ENCODE data around the gene CRBN. TPM values are rescaled to one million over a fixed set of nuclear protein-coding genes. Genes with fewer than 3 reads are reported as not detected.

Gene CRBN
- total RNA-seq, 1 donor from 2014 or later = 32.7 TPM

DNA sequence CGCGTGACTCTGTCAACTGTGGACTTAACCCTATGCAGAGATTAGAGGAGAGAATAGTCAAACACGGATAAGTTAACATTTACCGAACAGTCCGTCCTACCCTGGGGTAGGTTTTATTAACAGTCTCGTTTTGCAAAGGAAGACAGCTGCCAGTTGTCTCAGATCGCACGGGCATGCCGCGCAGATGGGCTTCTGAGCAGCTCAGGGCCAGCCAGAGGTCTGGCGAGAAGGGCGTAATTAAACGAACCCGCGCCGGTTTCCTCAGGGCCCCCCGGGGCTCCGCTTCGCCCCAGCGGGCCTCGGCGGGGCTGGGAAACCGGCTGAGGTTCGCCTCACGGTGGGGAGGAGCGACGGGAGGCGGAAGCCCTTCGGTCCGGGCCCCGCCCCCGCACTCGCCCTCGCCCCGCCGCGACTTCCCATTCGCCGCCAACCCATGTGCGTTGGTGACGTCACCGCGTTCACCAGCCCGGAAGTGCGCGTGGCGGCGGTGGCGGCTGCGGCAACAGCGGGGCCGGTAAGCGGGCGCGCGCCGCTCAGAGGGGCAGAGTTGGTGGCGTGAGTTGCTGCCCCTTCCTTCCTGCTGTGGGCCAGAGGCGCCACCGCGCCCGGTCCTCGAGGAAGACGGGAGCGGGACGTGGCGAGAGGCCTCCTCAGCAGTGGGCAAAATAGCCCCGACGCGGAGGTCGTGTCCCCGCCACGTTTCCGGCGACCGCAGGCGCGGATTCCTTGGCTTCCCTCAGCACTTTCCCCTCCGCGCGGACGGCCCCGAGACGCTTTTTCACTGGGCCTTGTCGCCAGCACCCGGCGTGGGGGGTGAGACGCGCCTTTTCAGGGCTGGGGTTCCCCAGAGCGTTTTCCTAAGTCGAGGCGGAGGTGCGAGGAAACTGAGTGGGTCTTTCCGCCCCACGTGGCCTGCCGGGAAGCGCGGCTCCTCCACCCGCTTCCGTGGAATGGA, 52.7 kb downstream of the CRBN start, which contains the start of gene TRNT1:
Gene TRNT1 (plus strand): TSS at position 464 of the 955 bp plus-strand sequence. CDS start 2,101 bp downstream, outside the sequence.
- Mint-ChIP-seq H3K27ac (ENCODE audit: unreplicated experiment) (peak within 1 kb of the TSS; percentile 94), H3K4me1 (peaks cover 28% of the 10 kb centered on the region), H3K27me3 (ENCODE audit: low read depth) (no peaks in the 10 kb centered on the region), H3K36me3 (ENCODE audit: low read depth) (peaks cover 13% of the 10 kb centered on the region), H3K4me3 (peak within 1 kb of the TSS; percentile 92), H3K9me3 (no peaks in the 10 kb centered on the region)
- TF ChIP-seq CTCF (conservative IDR thresholded peaks at IDR 0.05) = no peak
- peak; percentile 89 for DNase-seq (ENCODE audit: low read depth, low spot score)

DNA sequence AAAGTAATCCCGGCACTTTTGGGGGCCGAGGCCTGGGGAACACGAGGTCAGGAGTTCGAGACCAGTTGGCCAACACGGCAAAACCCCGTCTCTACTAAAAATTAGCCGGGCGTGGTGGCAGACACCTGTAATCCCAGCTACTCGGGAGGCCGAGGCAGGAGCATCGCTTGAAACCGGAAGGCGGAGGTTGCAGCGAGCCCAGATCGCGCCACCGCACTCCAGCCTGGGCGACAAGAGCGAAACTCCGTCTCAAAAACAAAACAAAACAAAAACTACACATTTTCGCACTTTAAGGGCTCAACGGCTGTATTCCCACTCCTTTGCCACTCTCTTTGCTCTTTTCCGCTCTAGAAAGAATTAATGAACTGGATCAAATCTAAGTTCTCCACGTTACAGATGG, 53.5 kb downstream of the CRBN start:
- DNase-seq (ENCODE audit: low read depth, low spot score) = no peak
- H3K27me3 Mint-ChIP-seq (ENCODE audit: low read depth) = no peaks in the 10 kb centered on the region
- H3K9me3 Mint-ChIP-seq = no peaks in the 10 kb centered on the region
- peaks cover 28% of the 10 kb centered on the region for H3K4me1 Mint-ChIP-seq
- TF ChIP-seq CTCF (conservative IDR thresholded peaks at IDR 0.05) = no peak
- peak overlapping the region; percentile 70 for H3K27ac Mint-ChIP-seq (ENCODE audit: unreplicated experiment)
- H3K36me3 Mint-ChIP-seq (ENCODE audit: low read depth) = peaks cover 9% of the 10 kb centered on the region
- H3K4me3 Mint-ChIP-seq = peak overlapping the region; percentile 92

GRCh38 chr3:3119393-3119851, 60.1 kb downstream of the CRBN start:
- no peak overlapping the region for H3K27ac Mint-ChIP-seq (ENCODE audit: unreplicated experiment)
- no peak overlapping the region for H3K4me3 Mint-ChIP-seq
- H3K9me3 Mint-ChIP-seq = no peaks in the 10 kb centered on the region
- H3K4me1 Mint-ChIP-seq = no peaks in the 10 kb centered on the region
- peaks cover 13% of the 10 kb centered on the region for H3K27me3 Mint-ChIP-seq (ENCODE audit: low read depth)
- no peak for TF ChIP-seq CTCF (conservative IDR thresholded peaks at IDR 0.05)
- no peaks in the 10 kb centered on the region for H3K36me3 Mint-ChIP-seq (ENCODE audit: low read depth)
- no peak for DNase-seq (ENCODE audit: low read depth, low spot score)

GRCh38 chr3:3117651-3118050, 61.8 kb downstream of the CRBN start:
- Mint-ChIP-seq H3K27me3 (ENCODE audit: low read depth) (peaks cover 13% of the 10 kb centered on the region), H3K4me3 (no peak overlapping the region), H3K36me3 (ENCODE audit: low read depth) (no peaks in the 10 kb centered on the region), H3K9me3 (no peaks in the 10 kb centered on the region), H3K27ac (ENCODE audit: unreplicated experiment) (no peak overlapping the region), H3K4me1 (no peaks in the 10 kb centered on the region)
- TF ChIP-seq CTCF (conservative IDR thresholded peaks at IDR 0.05) = no peak
- DNase-seq (ENCODE audit: low read depth, low spot score) = no peak

- no peak overlapping the region for H3K27ac Mint-ChIP-seq (ENCODE audit: unreplicated experiment)
- H3K9me3 Mint-ChIP-seq = no peaks in the 10 kb centered on the region
- no peak for DNase-seq (ENCODE audit: low read depth, low spot score)
- no peaks in the 10 kb centered on the region for H3K36me3 Mint-ChIP-seq (ENCODE audit: low read depth)
- no peaks in the 10 kb centered on the region for H3K4me1 Mint-ChIP-seq
- H3K4me3 Mint-ChIP-seq = no peak overlapping the region
- no peak for TF ChIP-seq CTCF (conservative IDR thresholded peaks at IDR 0.05)
- peaks cover 8% of the 10 kb centered on the region for H3K27me3 Mint-ChIP-seq (ENCODE audit: low read depth)
These were observed 66.3 kb downstream of the CRBN start for GRCh38 chr3:3113042-3113709.
